Activated naive CD8-positive, alpha-beta T cell treated with anti-CD3 and anti-CD28 coated beads, Interleukin-2, amount 50 U/mL, for 24 hours (primary cell): ENCODE measurements around the gene ZBTB48.
A peak's percentile ranks its signal among the peaks of the same experiment; 100 is the strongest.

ENCODE experiments used
- ATAC-seq: fragments of 150-1000 bp; cut with Tn5 transposase; one replicate; pipeline ENCODE4 v1.10.0; 2021
- DNase-seq: peaks from one replicate; pipeline ENCODE4 v3.0.0; 2021
- H3K27ac Mint-ChIP-seq: one replicate; pipeline ENCODE4 v1.8.0; 2021; ENCODE audit warnings: mild to moderate bottlenecking, mixed read lengths
- H3K27me3 Mint-ChIP-seq: one replicate; pipeline ENCODE4 v1.8.0; 2021; ENCODE audit warnings: mixed read lengths
- H3K36me3 Mint-ChIP-seq: one replicate; pipeline ENCODE4 v1.8.0; 2021; ENCODE audit warnings: low read depth, mixed read lengths
- H3K4me1 Mint-ChIP-seq: one replicate; pipeline ENCODE4 v1.8.0; 2021; ENCODE audit warnings: mixed read lengths
- H3K4me3 Mint-ChIP-seq: one replicate; pipeline ENCODE4 v1.8.0; 2021; ENCODE audit warnings: mild to moderate bottlenecking, moderate library complexity, mixed read lengths
- H3K9me3 Mint-ChIP-seq: one replicate; pipeline ENCODE4 v1.8.0; 2021; ENCODE audit warnings: mixed read lengths

The ZBTB48 gene

DNA sequence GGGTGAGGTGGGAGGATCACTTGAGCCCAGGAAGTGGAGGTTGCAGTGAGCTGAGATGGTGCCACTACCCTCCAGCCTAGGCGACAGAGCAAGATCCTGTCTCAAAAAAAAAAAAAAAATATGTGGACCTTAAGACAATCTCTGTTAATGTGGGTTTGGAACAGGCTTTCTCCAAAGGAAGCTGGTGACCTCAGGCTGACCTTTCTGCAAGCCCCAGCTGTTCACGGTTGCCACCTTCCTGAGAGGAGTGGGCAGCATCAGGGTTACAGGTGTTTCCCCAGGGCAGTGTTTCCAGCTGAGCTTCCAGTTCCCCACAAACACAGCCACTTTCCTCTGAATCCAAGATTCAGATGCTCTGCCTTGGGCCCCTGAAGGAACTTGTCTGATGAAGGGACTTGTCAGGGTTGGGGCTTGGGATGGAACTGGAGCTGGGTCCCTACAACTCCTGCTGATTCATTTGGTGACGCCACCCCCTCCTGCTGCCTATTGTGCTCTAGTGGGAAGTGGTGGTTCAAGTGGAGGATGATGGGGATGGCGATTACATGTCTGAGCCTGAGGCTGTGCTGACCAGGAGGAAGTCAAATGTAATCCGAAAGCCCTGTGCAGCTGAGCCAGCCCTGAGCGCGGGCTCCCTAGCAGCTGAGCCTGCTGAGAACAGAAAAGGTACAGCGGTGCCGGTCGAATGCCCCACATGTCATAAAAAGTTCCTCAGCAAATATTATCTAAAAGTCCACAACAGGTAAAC, 1.9 kb downstream of the ZBTB48 start:
- Mint-ChIP-seq H3K4me3 (peak overlapping the region; percentile 89), H3K36me3 (peaks cover 6% of the 10 kb centered on the region), H3K27ac (peak overlapping the region; percentile 40), H3K27me3 (no peaks in the 10 kb centered on the region), H3K4me1 (peaks cover 31% of the 10 kb centered on the region), H3K9me3 (no peaks in the 10 kb centered on the region)
- no peak for DNase-seq
- ATAC-seq = no peak

DNA sequence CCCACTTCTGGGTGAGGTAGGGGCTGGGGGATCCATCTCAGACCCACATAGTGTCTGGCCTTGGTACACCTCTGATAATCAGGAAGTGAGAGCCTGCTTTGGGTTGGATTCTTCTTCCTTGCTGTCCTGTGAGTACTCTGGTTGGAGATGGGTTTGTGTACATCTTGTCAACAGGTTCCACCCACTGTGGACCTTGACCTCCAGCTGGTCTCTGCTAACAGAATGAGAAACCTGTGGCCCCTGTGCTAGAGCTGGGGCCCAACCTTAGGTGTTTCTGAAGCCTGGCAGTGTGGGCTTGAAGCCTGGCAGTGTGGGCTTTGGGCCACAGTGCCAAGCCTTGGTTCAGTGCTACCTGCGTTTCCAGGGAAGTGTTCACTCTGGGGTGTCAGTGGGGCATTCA, 2.6 kb downstream of the ZBTB48 start:
- DNase-seq = no peak
- Mint-ChIP-seq H3K36me3 (peaks cover 6% of the 10 kb centered on the region), H3K4me3 (peak overlapping the region; percentile 3), H3K27ac (no peak overlapping the region), H3K4me1 (peaks cover 31% of the 10 kb centered on the region), H3K9me3 (no peaks in the 10 kb centered on the region), H3K27me3 (no peaks in the 10 kb centered on the region)
- no peak for ATAC-seq

DNA sequence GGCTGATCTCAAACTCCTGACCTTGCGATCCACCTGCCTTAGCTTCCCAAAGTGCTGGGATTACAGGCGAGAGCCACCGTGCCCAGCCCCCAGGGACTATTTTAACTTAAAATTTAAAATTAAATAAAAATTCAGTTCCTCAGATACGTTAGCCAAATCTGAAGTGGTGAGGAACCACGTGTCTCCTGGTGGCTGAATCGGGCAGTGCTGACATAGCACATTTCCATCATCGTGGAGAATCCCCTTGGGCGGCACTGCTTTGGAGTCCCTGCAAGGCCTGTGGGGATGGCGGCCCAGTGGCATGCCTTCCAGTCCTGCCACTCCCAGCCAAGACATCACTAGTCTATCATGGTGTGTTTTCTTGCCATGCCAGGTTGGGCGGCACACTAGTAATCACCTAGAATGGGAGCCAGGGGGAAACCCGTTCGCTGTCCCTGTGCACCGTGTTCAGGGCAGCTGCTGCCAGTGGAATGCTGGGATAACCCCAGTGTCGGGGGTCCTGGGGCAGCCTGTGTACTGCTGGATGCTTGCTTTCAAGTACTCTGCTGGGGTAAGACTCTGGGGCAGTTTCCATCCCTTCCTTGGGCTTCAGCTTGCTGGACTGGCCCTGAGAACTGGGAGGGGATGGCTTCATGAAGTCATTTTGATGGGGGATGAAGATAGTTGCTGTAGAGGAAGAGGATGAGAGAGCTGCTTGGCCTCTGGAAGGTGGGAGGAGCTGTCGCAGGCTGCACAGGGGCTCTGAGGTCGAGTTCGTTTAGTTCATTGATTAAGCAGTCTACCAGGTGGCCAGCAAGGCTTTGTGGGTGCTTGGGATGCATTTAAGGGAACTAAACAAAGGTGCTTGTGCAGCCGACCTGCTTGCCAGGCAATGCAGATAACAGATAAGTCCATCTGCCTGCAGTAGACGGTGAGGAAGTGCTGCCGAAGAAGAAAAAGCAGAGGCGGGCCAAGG, 4.6 kb downstream of the ZBTB48 start:
- Mint-ChIP-seq H3K27me3 (no peaks in the 10 kb centered on the region), H3K36me3 (peaks cover 10% of the 10 kb centered on the region), H3K4me3 (no peak overlapping the region), H3K4me1 (peaks cover 29% of the 10 kb centered on the region), H3K9me3 (no peaks in the 10 kb centered on the region), H3K27ac (no peak overlapping the region)
- no peak for DNase-seq
- ATAC-seq = no peak

DNA sequence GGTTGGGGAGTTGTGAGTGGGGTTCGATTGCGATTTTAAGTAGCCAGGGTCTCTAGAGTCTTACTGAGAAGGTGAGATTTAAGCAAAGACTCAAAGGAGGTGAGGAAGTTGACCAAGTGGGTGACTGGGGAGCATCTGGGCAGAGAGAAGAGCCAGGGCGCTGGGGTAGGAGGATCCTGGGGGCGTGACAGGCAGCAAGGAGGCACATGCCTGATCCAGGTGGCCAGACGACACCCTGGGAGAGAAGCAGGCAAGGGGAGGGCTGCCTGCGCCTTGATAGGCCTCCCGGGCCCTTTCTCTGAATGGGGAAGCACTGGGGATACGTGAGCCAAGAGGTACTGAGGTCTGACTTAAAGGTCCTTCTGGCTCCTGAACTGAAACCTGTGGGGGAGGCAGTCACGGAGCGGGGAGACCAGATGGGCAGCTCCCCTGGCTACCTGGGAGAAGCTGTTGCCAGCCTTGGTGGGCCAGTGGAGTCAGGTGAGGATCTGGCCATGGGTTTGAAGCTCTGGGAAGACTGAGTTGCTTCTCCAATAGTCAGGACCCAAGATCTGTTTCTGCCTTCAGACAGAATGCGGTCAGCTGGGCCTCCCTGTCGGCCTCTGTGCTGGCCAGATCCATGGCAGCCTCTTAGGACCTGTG, 5.4 kb downstream of the ZBTB48 start:
- no peak for ATAC-seq
- peaks cover 10% of the 10 kb centered on the region for H3K36me3 Mint-ChIP-seq
- H3K4me3 Mint-ChIP-seq = no peak overlapping the region
- no peak for DNase-seq
- no peak overlapping the region for H3K27ac Mint-ChIP-seq
- peaks cover 23% of the 10 kb centered on the region for H3K4me1 Mint-ChIP-seq
- H3K9me3 Mint-ChIP-seq = no peaks in the 10 kb centered on the region
- H3K27me3 Mint-ChIP-seq = no peaks in the 10 kb centered on the region

DNA sequence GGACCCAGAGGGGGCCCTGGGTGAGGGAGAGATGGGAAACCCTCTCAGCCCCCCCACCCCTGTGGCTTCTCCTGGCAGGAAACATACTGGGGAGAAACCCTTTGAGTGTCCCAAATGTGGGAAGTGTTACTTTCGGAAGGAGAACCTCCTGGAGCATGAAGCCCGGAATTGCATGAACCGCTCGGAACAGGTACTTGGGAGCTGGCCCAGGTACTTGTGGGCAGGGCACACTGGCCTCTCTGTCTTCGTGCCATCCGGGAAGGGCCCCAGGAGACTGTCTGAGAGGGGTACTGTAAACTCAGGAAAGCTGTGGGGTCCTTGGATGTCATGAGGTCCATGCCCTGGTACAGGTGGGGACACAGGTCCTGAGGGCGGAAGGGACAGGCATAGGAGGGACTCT, 6.0 kb downstream of the ZBTB48 start:
- Mint-ChIP-seq H3K27ac (no peak overlapping the region), H3K36me3 (peaks cover 10% of the 10 kb centered on the region)
- DNase-seq = no peak

DNA sequence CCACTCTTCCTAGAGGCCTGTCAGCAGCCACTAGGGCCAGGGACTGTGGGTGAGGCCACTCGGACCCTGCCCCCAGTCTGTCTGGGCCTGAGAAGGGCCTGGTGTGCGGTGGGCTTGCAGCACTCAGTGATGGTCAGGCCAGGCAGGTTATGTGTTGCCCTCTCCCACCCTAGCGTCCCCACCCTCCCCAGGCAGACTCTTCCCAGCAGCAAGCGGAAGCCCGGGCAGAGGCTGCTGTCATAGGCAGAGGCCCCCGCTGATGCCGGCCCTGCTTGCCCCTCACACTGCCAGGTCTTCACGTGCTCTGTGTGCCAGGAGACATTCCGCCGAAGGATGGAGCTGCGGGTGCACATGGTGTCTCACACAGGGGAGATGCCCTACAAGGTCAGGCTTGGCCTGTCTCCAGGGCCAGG, 6.6 kb downstream of the ZBTB48 start:
- DNase-seq = no peak
- H3K9me3 Mint-ChIP-seq = no peaks in the 10 kb centered on the region
- H3K36me3 Mint-ChIP-seq = peaks cover 10% of the 10 kb centered on the region
- H3K4me1 Mint-ChIP-seq = peaks cover 16% of the 10 kb centered on the region
- ATAC-seq = no peak
- no peak overlapping the region for H3K4me3 Mint-ChIP-seq
- H3K27ac Mint-ChIP-seq = no peak overlapping the region
- H3K27me3 Mint-ChIP-seq = no peaks in the 10 kb centered on the region

More for the DNA sequence above, 6.0 kb downstream of the ZBTB48 start:
- Mint-ChIP-seq H3K9me3 (no peaks in the 10 kb centered on the region), H3K4me1 (peaks cover 21% of the 10 kb centered on the region), H3K27me3 (no peaks in the 10 kb centered on the region), H3K4me3 (no peak overlapping the region)
- ATAC-seq = no peak

DNA sequence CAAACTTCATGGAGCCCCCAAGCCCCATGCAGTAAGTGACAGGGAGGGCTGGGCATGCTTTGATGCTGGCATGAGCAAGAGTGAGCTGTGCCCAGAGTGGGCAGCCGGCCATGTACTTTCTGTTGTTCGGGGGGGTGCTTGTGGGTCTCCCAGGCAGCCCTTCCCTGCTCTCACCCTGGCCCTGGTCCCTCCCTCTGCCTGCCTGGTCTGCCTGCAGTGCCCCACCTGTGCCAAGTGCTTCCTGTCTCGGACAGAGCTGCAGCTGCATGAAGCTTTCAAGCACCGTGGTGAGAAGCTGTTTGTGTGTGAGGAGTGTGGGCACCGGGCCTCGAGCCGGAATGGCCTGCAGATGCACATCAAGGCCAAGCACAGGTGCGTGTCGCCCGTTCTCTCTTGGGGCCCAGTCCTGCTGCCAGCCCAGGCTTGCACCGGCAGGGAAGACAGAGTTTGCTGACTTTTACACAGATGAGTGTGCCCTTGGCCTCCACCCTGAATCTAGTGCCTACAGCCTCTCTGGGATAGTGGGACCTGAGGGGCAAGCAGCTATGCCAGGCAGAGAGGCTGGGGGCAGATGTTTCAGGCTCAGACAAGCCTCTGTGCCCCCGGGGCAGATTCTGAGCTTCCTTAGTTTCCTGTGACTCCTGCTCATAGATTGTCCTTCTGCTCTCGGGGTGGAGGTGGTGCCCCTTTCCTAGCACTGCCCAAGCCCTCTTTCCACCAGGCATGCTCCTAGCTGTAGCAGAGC, 7.6 kb downstream of the ZBTB48 start:
- no peak overlapping the region for H3K4me3 Mint-ChIP-seq
- peaks cover 9% of the 10 kb centered on the region for H3K4me1 Mint-ChIP-seq
- H3K27ac Mint-ChIP-seq = peak overlapping the region; percentile 54
- ATAC-seq (no peak), DNase-seq (no peak)
- no peaks in the 10 kb centered on the region for H3K27me3 Mint-ChIP-seq
- H3K9me3 Mint-ChIP-seq = no peaks in the 10 kb centered on the region
- H3K36me3 Mint-ChIP-seq = peaks cover 10% of the 10 kb centered on the region

DNA sequence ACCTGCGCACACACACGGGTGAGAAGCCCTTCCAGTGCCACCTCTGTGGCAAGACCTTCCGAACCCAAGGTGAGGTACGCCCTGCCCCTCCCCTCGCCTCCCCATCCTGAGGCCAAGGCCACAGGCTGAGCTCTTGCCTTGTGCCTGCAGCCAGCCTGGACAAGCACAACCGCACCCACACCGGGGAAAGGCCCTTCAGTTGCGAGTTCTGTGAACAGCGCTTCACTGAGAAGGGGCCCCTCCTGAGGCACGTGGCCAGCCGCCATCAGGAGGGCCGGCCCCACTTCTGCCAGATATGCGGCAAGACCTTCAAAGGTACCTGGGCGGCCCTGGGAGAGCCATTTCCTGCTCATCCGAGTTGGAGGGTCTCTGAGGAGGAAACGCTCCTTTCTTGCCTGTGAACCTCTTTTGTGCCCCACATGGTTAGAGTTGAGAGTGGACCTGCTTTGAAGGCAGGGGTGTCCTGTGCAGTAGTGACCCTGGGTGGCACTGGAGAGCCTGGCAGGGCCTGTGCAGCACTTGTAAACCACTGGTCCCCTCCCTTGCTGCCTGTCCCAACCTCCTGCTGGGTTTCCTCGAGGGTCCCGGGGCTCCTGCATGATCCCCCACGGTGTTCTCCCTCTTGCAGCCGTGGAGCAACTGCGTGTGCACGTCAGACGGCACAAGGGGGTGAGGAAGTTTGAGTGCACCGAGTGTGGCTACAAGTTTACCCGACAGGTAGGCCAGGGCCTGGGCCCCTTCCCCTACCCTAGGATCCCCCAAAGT, 8.5 kb downstream of the ZBTB48 start:
- Mint-ChIP-seq H3K27ac (peak overlapping the region; percentile 54), H3K27me3 (no peaks in the 10 kb centered on the region), H3K4me3 (no peak overlapping the region), H3K36me3 (peaks cover 9% of the 10 kb centered on the region), H3K9me3 (no peaks in the 10 kb centered on the region), H3K4me1 (peaks cover 7% of the 10 kb centered on the region)
- DNase-seq = no peak
- no peak for ATAC-seq

DNA sequence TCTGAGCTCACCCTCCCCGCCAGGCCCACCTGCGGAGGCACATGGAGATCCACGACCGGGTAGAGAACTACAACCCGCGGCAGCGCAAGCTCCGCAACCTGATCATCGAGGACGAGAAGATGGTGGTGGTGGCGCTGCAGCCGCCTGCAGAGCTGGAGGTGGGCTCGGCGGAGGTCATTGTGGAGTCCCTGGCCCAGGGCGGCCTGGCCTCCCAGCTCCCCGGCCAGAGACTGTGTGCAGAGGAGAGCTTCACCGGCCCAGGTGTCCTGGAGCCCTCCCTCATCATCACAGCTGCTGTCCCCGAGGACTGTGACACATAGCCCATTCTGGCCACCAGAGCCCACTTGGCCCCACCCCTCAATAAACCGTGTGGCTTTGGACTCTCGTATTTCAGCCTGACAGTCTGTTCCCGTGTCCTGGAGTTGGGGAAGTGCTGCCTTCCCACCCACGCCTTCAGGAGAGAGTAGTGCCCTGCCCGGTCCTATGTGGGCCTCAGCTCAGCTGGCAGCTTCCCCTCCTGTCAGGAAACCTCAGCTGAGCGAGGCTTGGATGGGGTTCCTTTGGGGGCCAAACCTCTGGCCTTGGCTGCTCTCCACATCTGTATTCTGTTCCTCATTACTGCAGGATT, 9.2 kb downstream of the ZBTB48 start:
- H3K4me3 Mint-ChIP-seq = no peak overlapping the region
- H3K27ac Mint-ChIP-seq = no peak overlapping the region
- H3K27me3 Mint-ChIP-seq = no peaks in the 10 kb centered on the region
- H3K9me3 Mint-ChIP-seq = no peaks in the 10 kb centered on the region
- H3K4me1 Mint-ChIP-seq = peaks cover 7% of the 10 kb centered on the region
- DNase-seq (no peak), ATAC-seq (no peak)
- H3K36me3 Mint-ChIP-seq = peaks cover 12% of the 10 kb centered on the region

DNA sequence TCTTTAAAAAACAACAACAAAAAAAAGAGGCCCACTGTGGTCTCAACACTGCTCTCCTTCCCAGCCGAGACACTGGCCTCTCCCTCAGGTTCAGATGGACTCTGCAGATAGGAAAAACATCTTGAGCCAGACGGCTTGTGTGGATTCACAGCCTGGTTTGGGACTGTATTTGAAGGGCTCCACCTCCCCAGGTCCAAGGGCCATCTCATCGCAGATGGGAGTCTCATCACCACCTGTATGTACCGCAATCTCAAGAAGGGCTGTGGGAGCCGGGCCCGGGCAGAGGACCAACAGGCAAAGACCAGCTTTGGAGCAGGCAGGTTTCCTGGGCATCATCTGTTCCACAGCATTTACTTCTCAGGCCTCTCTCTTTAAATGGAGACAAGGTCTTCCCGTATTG, 10.3 kb downstream of the ZBTB48 start:
- Mint-ChIP-seq H3K36me3 (peaks cover 16% of the 10 kb centered on the region), H3K9me3 (no peaks in the 10 kb centered on the region), H3K4me1 (peaks cover 7% of the 10 kb centered on the region)

DNA sequence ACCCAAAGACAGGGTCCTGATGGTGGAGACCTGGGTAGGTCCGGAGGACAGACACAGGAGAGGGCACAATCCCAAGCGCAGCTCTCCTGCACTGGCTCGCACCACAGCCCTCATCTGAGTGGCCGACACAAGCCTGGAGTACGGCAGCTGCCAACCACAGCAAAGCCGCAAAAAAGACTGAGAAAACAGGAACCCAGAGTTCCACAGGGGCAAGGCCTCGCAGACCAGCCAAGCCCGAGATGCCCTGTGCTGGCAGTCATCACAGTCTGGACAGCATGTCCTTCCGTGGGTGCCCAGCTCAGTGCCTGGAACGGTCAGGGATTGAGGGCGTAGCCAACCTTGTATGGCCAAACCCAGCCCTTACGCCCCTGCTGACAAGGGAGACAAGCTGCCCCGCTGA, 11.4 kb downstream of the ZBTB48 start:
- no peaks in the 10 kb centered on the region for H3K9me3 Mint-ChIP-seq
- H3K27ac Mint-ChIP-seq = no peak overlapping the region
- peaks cover 8% of the 10 kb centered on the region for H3K4me1 Mint-ChIP-seq
- no peak for DNase-seq
- H3K27me3 Mint-ChIP-seq = no peaks in the 10 kb centered on the region
- ATAC-seq = no peak
- H3K36me3 Mint-ChIP-seq = peaks cover 26% of the 10 kb centered on the region
- H3K4me3 Mint-ChIP-seq = no peak overlapping the region

More for the DNA sequence above, 10.3 kb downstream of the ZBTB48 start:
- H3K27me3 Mint-ChIP-seq = no peaks in the 10 kb centered on the region
- ATAC-seq = no peak
- H3K4me3 Mint-ChIP-seq = no peak overlapping the region
- H3K27ac Mint-ChIP-seq = no peak overlapping the region
- DNase-seq = no peak

DNA sequence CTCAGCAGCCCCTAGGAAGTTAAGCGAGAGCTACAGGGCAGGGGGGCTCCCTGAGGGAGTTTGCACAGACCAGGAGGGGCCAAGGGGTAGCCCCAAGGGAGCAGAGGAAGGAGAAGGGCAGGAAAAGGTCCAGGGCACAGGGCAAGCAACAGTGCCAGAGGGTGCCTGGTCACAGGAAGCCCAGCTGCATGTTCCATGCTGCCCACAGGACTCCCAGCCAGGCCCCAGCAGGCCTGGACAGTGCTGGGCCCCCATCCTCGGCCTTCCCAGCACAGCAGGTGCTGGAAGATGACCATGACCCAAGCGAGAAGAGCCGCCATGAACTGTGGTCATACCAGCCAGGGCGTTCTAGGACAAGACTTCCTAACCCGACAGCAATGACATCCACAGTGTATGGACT, 11.8 kb downstream of the ZBTB48 start:
- no peak for ATAC-seq
- H3K27me3 Mint-ChIP-seq = no peaks in the 10 kb centered on the region
- no peaks in the 10 kb centered on the region for H3K9me3 Mint-ChIP-seq
- H3K4me3 Mint-ChIP-seq = no peak overlapping the region
- H3K36me3 Mint-ChIP-seq = peaks cover 29% of the 10 kb centered on the region
- H3K4me1 Mint-ChIP-seq = peaks cover 11% of the 10 kb centered on the region
- DNase-seq = no peak
- H3K27ac Mint-ChIP-seq = no peak overlapping the region

DNA sequence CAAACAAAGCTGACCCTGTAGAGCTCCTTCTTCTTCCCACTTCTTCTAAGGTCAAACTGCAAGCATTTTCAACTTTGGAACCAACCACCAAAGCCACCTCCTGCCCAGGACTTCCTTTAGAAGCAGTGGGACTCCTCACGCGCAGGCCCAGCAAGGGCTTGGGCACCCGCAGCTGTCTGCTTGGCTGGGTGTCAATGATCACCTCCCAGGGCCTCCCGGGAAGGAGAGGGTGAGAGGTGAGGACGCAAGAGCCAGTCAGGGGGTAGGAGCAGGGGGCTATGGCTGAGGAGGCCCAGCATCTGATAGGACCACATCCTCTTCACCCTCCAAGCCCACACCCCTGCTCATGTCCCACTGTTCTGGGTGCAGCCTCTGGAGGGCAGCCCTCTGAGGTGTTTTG, 12.6 kb downstream of the ZBTB48 start:
- Mint-ChIP-seq H3K27me3 (no peaks in the 10 kb centered on the region), H3K4me1 (peaks cover 16% of the 10 kb centered on the region), H3K9me3 (no peaks in the 10 kb centered on the region), H3K4me3 (no peak overlapping the region), H3K27ac (no peak overlapping the region), H3K36me3 (peaks cover 33% of the 10 kb centered on the region)
- DNase-seq (no peak), ATAC-seq (no peak)
